Right atrium auricular region (tissue), 2 donors: ENCODE data around the gene CHCHD4. TPM values are rescaled to one million over a fixed set of nuclear protein-coding genes. Genes with fewer than 3 reads are reported as not detected.
A peak's percentile ranks its signal among the peaks of the same experiment; 100 is the strongest.

Experiments
- DNase-seq: peaks from one replicate; pipeline ENCODE4 v3.0.0-alpha.2; 2019; ENCODE audit warnings: low spot score
- H3K27ac ChIP-seq, 2 donors: fragments of 200-600 bp; sonication (generic); 1 replicate in 1 of 2; 2 replicates in 1 of 2; pipeline ENCODE4 v1.5.1; 2016 to 2019
- H3K27me3 ChIP-seq, 2 donors: fragments of 200-600 bp; sonication (generic); one replicate each; pipeline versions ENCODE4 v1.5.1 to v1.6.0; 2017 to 2019
- H3K36me3 ChIP-seq: fragments of 200-600 bp; sonication (generic); one replicate; pipeline ENCODE4 v1.5.1; 2016
- H3K4me1 ChIP-seq, 2 donors: fragments of 200-600 bp; sonication (generic); one replicate each; pipeline versions ENCODE4 v1.5.1 to v1.6.0; 2017 to 2019
- H3K4me3 ChIP-seq, 2 donors: fragments of 200-600 bp; sonication (generic); 1 replicate in 1 of 2; 2 replicates in 1 of 2; pipeline ENCODE4 v1.5.1; 2017 to 2019; ENCODE audit warnings: mild to moderate bottlenecking in 1 of 2, moderate library complexity in 1 of 2
- H3K9me3 ChIP-seq, 2 donors: fragments of 200-600 bp; sonication (generic); one replicate each; pipeline ENCODE4 v1.5.1; 2019
- CTCF ChIP-seq, 2 donors: fragments of 200-600 bp; sonication (generic); IDR thresholded peaks; one replicate each; pipeline ENCODE4 v1.5.1; 2019; ENCODE audit warnings: antibody characterized with exemption in 2 of 2
- total RNA-seq, 2 donors: library from RNA; depleted of rRNA; stranded (reverse); fragments of >200 nt; gene quantifications; one replicate each; pipeline ENCODE4 v1.1.0, GENCODE V29; 2016

CHCHD4 gene
- total RNA-seq, 2 donors from 2014 or later = 24.3 to 32.3 TPM

DNA sequence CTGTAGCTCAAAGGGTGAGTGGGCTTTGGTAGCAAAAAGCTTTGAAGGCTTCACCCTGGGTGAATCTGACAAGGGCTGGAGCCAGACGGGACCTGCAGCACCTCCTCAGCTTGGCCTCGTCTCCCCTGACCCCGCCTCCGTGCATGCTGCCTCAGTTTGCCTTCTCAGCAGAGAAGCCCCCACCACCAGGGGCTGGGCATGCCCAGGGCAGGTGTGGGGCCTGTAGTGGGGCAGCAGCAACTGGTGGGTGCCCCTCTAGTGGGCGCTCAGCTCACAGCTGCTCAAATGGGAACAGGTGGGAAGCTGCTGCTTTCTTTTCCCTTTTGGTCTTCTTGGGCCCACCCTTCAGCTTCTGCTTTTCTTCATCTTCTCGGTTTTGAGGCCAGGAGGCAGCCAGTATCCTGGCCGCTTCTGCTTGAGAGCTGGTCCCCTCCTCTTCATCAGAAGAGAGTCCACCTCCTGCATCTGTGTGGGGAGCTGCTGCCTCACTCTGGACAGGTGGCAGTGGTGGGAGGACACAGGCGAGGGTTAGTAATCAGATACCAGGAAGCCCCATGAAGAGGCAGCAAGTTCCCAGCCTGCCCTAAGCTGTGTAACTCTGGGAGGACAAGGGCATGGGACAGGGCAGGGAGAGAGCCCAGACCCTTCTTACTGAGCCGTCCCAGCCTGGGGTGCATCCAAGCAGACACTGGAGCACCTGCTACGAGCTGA, 21.2 kb upstream of the CHCHD4 start:
- Histone ChIP-seq H3K9me3 (no peaks in the 10 kb centered on the region), H3K36me3 (peaks cover 41% of the 10 kb centered on the region), H3K4me1 (peaks cover 0 to 69% of the 10 kb centered on the region in 2 donors), H3K27ac (peak overlapping the region; percentile 86 to 93), H3K4me3 (no peak overlapping the region), H3K27me3 (no peaks in the 10 kb centered on the region)
- TF ChIP-seq CTCF (IDR thresholded peaks at IDR 0.05) = no peak
- peak; percentile 58 for DNase-seq

DNA sequence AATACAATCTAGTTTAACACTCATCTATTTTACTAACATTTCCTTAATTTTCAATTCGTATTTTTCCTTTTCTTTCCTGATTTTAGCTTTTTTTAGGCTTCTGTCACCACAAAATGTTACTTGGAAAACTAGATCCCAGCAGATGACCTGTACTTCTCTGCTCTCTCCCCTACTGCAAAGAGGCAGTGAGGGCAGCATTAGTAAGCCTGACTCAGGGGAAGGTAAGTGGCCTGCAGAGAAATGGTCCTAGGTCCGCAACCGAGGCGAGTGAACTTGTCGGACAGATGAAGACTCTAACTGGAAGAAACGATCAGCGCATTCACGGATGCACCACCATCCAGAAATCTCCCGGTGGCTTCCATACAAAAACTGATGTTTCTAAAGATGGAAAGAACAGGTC, 20.6 kb upstream of the CHCHD4 start:
- DNase-seq = no peak
- H3K4me1 ChIP-seq = peaks cover 0 to 75% of the 10 kb centered on the region in 2 donors

GRCh38 chr3:14144423-14145075, 19.9 kb upstream of the CHCHD4 start:
- no peaks in the 10 kb centered on the region for H3K27me3 ChIP-seq
- H3K36me3 ChIP-seq = peaks cover 51% of the 10 kb centered on the region
- H3K27ac ChIP-seq = peak overlapping the region; percentile 86 to 93
- H3K4me1 ChIP-seq = peaks cover 0 to 75% of the 10 kb centered on the region in 2 donors
- H3K4me3 ChIP-seq = peak overlapping the region in 1 of 2 donors; percentile 36
- H3K9me3 ChIP-seq = no peaks in the 10 kb centered on the region
- peak; percentile 89 for DNase-seq
- no peak for TF ChIP-seq CTCF (IDR thresholded peaks at IDR 0.05)

More for the DNA sequence above, 20.6 kb upstream of the CHCHD4 start:
- peak overlapping the region in 1 of 2 donors; percentile 36 for H3K4me3 ChIP-seq
- peaks cover 44% of the 10 kb centered on the region for H3K36me3 ChIP-seq
- peak overlapping the region; percentile 86 to 93 for H3K27ac ChIP-seq
- no peaks in the 10 kb centered on the region for H3K9me3 ChIP-seq
- no peaks in the 10 kb centered on the region for H3K27me3 ChIP-seq
- TF ChIP-seq CTCF (IDR thresholded peaks at IDR 0.05) = no peak

DNA sequence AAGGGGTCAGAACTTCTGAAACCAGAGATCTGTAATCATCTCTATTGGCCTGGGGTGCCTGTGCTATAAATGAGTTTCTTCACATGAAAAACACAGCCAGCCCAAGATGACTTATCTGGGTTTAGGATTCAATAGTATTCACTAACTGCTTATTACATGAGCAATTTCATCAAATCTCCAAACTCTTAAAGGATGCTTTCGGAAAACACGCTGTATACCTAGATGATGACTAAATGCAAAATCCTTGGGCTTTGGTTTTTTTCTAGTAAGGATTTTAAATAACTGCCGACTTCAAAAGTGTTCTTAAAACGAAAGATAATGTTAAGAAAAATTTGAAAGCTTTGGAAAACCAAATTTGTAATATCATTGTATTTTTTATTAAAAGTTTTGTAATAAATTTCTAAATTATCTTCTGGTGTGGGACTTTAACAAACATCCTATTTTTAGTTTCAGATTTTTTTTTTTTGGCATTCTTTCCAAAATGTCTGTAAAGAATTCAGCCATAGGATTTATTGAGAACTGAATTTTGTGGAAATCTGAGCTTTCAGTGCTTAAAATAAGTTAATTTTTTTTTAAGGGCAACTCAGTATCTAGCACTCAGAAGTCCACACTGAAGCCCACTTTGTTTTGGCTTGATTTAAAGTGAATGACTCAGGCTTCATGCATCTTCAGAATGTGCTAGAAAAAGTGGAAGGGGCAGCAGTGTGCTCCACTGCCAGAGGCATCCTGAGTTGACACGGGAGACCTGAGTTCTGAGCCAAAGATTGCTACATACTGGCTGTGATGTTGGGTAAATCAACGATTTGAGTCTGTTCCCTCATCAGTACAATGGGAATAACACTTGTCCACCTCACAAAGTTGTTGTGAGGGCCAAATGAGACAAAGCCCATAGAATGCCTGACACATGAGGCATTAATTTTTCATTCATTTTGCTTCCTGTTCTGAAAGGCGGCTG, 18.9 kb upstream of the CHCHD4 start:
- H3K9me3 ChIP-seq = no peaks in the 10 kb centered on the region
- H3K27me3 ChIP-seq = no peaks in the 10 kb centered on the region
- peak; percentile 87 for DNase-seq
- peaks cover 0 to 78% of the 10 kb centered on the region in 2 donors for H3K4me1 ChIP-seq
- H3K4me3 ChIP-seq = peak overlapping the region in 1 of 2 donors; percentile 36
- peak overlapping the region; percentile 86 to 93 for H3K27ac ChIP-seq
- H3K36me3 ChIP-seq = peaks cover 57% of the 10 kb centered on the region
- no peak for TF ChIP-seq CTCF (IDR thresholded peaks at IDR 0.05)

DNA sequence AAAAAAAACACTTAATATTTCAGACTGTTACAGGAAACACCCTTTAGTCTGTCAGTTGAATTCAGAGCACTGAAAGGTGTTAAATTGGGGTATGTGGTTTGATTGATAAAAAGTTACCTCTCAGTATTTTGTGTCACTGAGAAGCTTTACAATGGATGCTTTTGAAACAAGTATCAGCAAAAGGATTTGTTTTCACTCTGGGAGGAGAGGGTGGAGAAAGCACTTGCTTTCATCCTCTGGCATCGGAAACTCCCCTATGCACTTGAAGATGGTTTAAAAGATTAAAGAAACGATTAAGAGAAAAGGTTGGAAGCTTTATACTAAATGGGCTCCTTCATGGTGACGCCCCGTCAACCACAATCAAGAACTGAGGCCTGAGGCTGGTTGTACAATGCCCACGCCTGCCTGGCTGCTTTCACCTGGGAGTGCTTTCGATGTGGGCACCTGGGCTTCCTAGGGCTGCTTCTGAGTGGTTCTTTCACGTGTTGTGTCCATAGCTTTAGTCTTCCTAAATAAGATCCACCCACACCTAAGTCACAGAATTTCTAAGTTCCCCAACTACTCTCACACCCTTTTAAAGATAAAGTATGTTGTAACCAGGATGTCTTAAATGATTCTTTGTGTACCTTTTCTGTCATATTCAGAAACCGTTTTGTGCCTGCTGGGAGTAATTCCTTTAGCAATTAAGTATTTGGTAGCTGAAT, 18.0 kb upstream of the CHCHD4 start:
- Histone ChIP-seq H3K9me3 (no peaks in the 10 kb centered on the region), H3K27me3 (no peaks in the 10 kb centered on the region), H3K4me1 (peaks cover 0 to 79% of the 10 kb centered on the region in 2 donors), H3K36me3 (peaks cover 59% of the 10 kb centered on the region), H3K4me3 (no peak overlapping the region), H3K27ac (peak overlapping the region; percentile 86 to 93)
- no peak for TF ChIP-seq CTCF (IDR thresholded peaks at IDR 0.05)
- no peak for DNase-seq
